HepG2 (cell line): ENCODE data around the gene GNG4. TPM values are rescaled to one million over a fixed set of nuclear protein-coding genes. Genes with fewer than 3 reads are reported as not detected.

Experiments used
- ERF ChIP-seq: IDR thresholded peaks from 2 replicates; pipeline ENCODE4 v1.6.1; 2018; ENCODE audit warnings: missing biosample characterization, missing genetic modification reagents
- FOXK1 ChIP-seq: sonication (generic); formaldehyde crosslinking; IDR thresholded peaks from 2 replicates; pipeline ENCODE4 v1.4.0; 2020; ENCODE audit warnings: low read depth, missing genetic modification reagents, borderline replicate concordance
- HOXA5 ChIP-seq: sonication (generic); formaldehyde crosslinking; IDR thresholded peaks from 2 replicates; pipeline ENCODE4 v1.4.0; 2020; ENCODE audit warnings: missing genetic modification reagents
- IRF2 ChIP-seq: IDR thresholded peaks from 2 replicates; pipeline ENCODE4 v1.6.1; 2018; ENCODE audit warnings: missing genetic modification reagents, missing compliant biosample characterization
- MLX ChIP-seq: IDR thresholded peaks from 2 replicates; pipeline ENCODE4 v1.6.1; 2016
- MXI1 ChIP-seq: IDR thresholded peaks from 3 replicates; pipeline ENCODE4 v1.6.1; 2012; ENCODE audit warnings: low read depth, low read length, inconsistent platforms, borderline replicate concordance
- PPARG ChIP-seq: conservative IDR thresholded peaks from 2 replicates; pipeline ENCODE4 v1.6.1; 2016; ENCODE audit warnings: missing biosample characterization, missing genetic modification reagents
- REPIN1 ChIP-seq: sonication (generic); formaldehyde crosslinking; IDR thresholded peaks from 2 replicates; pipeline ENCODE4 v1.8.0; 2022; ENCODE audit warnings: missing genetic modification reagents, low read depth, mild to moderate bottlenecking, borderline replicate concordance
- RXRA ChIP-seq: sonication (generic); formaldehyde crosslinking; IDR thresholded peaks from 2 replicates; pipeline ENCODE4 v1.5.1; 2020; ENCODE audit warnings: missing genetic modification reagents
- TBX2 ChIP-seq: sonication (generic); formaldehyde crosslinking; IDR thresholded peaks from 2 replicates; pipeline ENCODE4 v1.5.0; 2020; ENCODE audit warnings: missing genetic modification reagents, mild to moderate bottlenecking, borderline replicate concordance
- ZBTB33 ChIP-seq: sonication (generic); formaldehyde crosslinking; IDR thresholded peaks from 2 replicates; pipeline ENCODE4 v1.4.0; 2020; ENCODE audit warnings: missing genetic modification reagents
- ZMYM4 ChIP-seq: sonication (generic); formaldehyde crosslinking; IDR thresholded peaks from 2 replicates; pipeline ENCODE4 v1.8.1; 2023; ENCODE audit warnings: mild to moderate bottlenecking, missing genetic modification reagents
- ZNF580 ChIP-seq: IDR thresholded peaks from 2 replicates; pipeline ENCODE4 v1.6.1; 2016; ENCODE audit warnings: low read depth, borderline replicate concordance
- ZNF710 ChIP-seq: sonication (generic); formaldehyde crosslinking; IDR thresholded peaks from 2 replicates; pipeline ENCODE4 v1.5.0; 2020; ENCODE audit warnings: mild to moderate bottlenecking, missing genetic modification reagents, borderline replicate concordance
- polyA plus RNA-seq, 8 experiments: library from polyadenylated mRNA; depleted of rRNA in 3 of 8; stranded (reverse) in 7 of 8; unstranded in 1 of 8; fragments of >200 nt; fragmentation: Illumina TruSeq in 4 of 8; extraction: Trizol in 4 of 8; gene quantifications; 2 replicates each; pipeline versions ENCODE4 v1.2.1 to v1.2.3, GENCODE V29; 2011 to 2016; ENCODE audit warnings: low read depth in 4 of 8, missing spikeins in 1 of 8, mixed read lengths in 1 of 8; ENCODE audit not compliant: insufficient read depth in 1 of 8
- total RNA-seq, 5 experiments: library from RNA; depleted of rRNA; stranded (reverse); fragments of >200 nt; fragmentation: Illumina TruSeq; extraction: Trizol; gene quantifications; 2 replicates each; pipeline ENCODE4 v1.2.3, GENCODE V29; 2016; ENCODE audit warnings: low read depth in 1 of 5
- TF ChIP-seq, protein P1 (sequence below): sonication (generic); formaldehyde crosslinking; IDR thresholded peaks from 2 replicates; pipeline ENCODE4 v1.4.0; 2020; ENCODE audit warnings: missing genetic modification reagents
- TF ChIP-seq, protein P2 (sequence below): sonication (generic); formaldehyde crosslinking; IDR thresholded peaks from 2 replicates; pipeline ENCODE4 v1.5.1; 2020; ENCODE audit warnings: mild to moderate bottlenecking, missing genetic modification reagents, moderate library complexity

The GNG4 gene
- total and polyA plus RNA-seq, 2 of the 13 experiments (the other 11 are each of a cell fraction or from before 2014, with no cell fraction given), result 27.1 to 69.5 TPM

DNA sequence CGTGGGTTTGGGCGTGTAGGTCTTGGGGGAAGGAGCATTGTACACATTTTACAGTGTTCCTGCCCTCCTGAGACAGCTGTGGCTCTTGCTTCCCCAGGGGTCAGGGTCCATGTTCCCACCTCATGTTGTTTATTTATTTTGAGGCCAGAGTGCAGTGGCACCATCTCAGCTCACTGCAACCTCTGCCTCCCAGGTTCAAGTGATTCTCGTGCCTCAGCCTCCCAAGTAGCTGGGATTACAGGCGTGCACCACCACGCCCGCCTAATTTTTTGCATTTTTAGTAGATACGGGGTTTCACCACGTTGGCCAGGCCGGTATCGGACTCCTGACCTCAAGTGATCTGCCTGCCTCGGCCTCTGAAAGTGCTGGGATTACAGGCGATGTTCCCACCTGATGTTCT lies 2.0 kb downstream of the GNG4 start (continued):
- TF ChIP-seq, protein P1, sequence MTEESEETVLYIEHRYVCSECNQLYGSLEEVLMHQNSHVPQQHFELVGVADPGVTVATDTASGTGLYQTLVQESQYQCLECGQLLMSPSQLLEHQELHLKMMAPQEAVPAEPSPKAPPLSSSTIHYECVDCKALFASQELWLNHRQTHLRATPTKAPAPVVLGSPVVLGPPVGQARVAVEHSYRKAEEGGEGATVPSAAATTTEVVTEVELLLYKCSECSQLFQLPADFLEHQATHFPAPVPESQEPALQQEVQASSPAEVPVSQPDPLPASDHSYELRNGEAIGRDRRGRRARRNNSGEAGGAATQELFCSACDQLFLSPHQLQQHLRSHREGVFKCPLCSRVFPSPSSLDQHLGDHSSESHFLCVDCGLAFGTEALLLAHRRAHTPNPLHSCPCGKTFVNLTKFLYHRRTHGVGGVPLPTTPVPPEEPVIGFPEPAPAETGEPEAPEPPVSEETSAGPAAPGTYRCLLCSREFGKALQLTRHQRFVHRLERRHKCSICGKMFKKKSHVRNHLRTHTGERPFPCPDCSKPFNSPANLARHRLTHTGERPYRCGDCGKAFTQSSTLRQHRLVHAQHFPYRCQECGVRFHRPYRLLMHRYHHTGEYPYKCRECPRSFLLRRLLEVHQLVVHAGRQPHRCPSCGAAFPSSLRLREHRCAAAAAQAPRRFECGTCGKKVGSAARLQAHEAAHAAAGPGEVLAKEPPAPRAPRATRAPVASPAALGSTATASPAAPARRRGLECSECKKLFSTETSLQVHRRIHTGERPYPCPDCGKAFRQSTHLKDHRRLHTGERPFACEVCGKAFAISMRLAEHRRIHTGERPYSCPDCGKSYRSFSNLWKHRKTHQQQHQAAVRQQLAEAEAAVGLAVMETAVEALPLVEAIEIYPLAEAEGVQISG (CRISPR knock-in tag), result peak; percentile 72; the same call in 1 of the 2 replicates
- TF ChIP-seq ERF (CRISPR knock-in tag) (peak; percentile 87), HOXA5 (CRISPR knock-in tag) (peak; percentile 58; the same call in 1 of the 2 replicates), ZMYM4 (CRISPR knock-in tag) (peak; percentile 84), FOXK1 (peak; percentile 97), ZBTB33 (CRISPR knock-in tag) (peak; percentile 66), RXRA (CRISPR knock-in tag) (peak; percentile 75; the same call in 1 of the 2 replicates), ZNF710 (peak; percentile 80; the same call in 1 of the 2 replicates), MLX (CRISPR knock-in tag) (peak; percentile 85), PPARG (peak; percentile 69), MXI1 (peak; percentile 43; the same call in 1 of the 3 replicates), TBX2 (CRISPR knock-in tag) (peak; percentile 80; the same call in 1 of the 2 replicates), IRF2 (CRISPR knock-in tag) (peak; percentile 87), REPIN1 (peak; percentile 63; the same call in 1 of the 2 replicates), ZNF580 (CRISPR knock-in tag) (peak; percentile 87)
- TF ChIP-seq, protein P2, sequence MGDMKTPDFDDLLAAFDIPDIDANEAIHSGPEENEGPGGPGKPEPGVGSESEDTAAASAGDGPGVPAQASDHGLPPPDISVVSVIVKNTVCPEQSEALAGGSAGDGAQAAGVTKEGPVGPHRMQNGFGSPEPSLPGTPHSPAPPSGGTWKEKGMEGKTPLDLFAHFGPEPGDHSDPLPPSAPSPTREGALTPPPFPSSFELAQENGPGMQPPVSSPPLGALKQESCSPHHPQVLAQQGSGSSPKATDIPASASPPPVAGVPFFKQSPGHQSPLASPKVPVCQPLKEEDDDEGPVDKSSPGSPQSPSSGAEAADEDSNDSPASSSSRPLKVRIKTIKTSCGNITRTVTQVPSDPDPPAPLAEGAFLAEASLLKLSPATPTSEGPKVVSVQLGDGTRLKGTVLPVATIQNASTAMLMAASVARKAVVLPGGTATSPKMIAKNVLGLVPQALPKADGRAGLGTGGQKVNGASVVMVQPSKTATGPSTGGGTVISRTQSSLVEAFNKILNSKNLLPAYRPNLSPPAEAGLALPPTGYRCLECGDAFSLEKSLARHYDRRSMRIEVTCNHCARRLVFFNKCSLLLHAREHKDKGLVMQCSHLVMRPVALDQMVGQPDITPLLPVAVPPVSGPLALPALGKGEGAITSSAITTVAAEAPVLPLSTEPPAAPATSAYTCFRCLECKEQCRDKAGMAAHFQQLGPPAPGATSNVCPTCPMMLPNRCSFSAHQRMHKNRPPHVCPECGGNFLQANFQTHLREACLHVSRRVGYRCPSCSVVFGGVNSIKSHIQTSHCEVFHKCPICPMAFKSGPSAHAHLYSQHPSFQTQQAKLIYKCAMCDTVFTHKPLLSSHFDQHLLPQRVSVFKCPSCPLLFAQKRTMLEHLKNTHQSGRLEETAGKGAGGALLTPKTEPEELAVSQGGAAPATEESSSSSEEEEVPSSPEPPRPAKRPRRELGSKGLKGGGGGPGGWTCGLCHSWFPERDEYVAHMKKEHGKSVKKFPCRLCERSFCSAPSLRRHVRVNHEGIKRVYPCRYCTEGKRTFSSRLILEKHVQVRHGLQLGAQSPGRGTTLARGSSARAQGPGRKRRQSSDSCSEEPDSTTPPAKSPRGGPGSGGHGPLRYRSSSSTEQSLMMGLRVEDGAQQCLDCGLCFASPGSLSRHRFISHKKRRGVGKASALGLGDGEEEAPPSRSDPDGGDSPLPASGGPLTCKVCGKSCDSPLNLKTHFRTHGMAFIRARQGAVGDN, result peak; percentile 64; the same call in 1 of the 2 replicates
